Mucosa of descending colon (tissue), 3 donors: ENCODE measurements around the gene TPTE2. TPM values are rescaled to one million over a fixed set of nuclear protein-coding genes. Genes with fewer than 3 reads are reported as not detected.
A peak's percentile ranks its signal among the peaks of the same experiment; 100 is the strongest.

Experiments used
- ATAC-seq: fragments of 200-7000 bp; cut with Tn5 transposase; one replicate; pipeline ENCODE4 v1.9.1; 2020; ENCODE audit warnings: mild to moderate bottlenecking, moderate library complexity
- DNase-seq, 3 donors: peaks; one replicate each; pipeline ENCODE4 v3.0.0-alpha.2; 2020
- H3K36me3 ChIP-seq: fragments of 200-600 bp; one replicate; pipeline ENCODE4 v1.8.0; 2021; ENCODE audit warnings: low read depth, mild to moderate bottlenecking
- H3K4me1 ChIP-seq: fragments of 200-600 bp; one replicate; pipeline ENCODE4 v1.8.0; 2021; ENCODE audit warnings: low read depth, mild to moderate bottlenecking
- H3K4me3 ChIP-seq: fragments of 200-600 bp; one replicate; pipeline ENCODE4 v1.8.0; 2021; ENCODE audit warnings: mild to moderate bottlenecking
- H3K9me3 ChIP-seq: fragments of 200-600 bp; one replicate; pipeline ENCODE4 v1.8.0; 2021; ENCODE audit warnings: mild to moderate bottlenecking
- CTCF ChIP-seq: fragments of 200-600 bp; IDR thresholded peaks from one replicate; pipeline ENCODE4 v1.8.0; 2022; ENCODE audit warnings: antibody characterized with exemption, mild to moderate bottlenecking
- intact Hi-C, 2 donors: fragments of 100-400 bp; cut with DNase I in 1 of 2; cut with micrococcal nuclease in 1 of 2; formaldehyde crosslinking; loops; one replicate each; pipeline versions ENCODE4 v1.11.0 to v1.11.1; 2022; cut with DNase I, micrococcal nuclease
- total RNA-seq, 3 donors: library from RNA; stranded (reverse); fragmentation: NEBNext Ultra II Directional in 2 of 3; extraction: Animal tissue kit (Norgen Biotek cat#: 25700) in 2 of 3; gene quantifications; one replicate each; pipeline versions ENCODE4 v1.2.1 to v1.2.4, GENCODE V29; 2021 to 2023
- donor health status: DM: no; HTN: no; CAD: no; lungs with moderate emphysema.
- donor health status: DM: no; HTN: no; CAD: no.
- donor health status: DM: no; HTN: yes; CAD: no.

TPTE2 gene
- total RNA-seq, 3 donors from 2014 or later, result not detected

DNA sequence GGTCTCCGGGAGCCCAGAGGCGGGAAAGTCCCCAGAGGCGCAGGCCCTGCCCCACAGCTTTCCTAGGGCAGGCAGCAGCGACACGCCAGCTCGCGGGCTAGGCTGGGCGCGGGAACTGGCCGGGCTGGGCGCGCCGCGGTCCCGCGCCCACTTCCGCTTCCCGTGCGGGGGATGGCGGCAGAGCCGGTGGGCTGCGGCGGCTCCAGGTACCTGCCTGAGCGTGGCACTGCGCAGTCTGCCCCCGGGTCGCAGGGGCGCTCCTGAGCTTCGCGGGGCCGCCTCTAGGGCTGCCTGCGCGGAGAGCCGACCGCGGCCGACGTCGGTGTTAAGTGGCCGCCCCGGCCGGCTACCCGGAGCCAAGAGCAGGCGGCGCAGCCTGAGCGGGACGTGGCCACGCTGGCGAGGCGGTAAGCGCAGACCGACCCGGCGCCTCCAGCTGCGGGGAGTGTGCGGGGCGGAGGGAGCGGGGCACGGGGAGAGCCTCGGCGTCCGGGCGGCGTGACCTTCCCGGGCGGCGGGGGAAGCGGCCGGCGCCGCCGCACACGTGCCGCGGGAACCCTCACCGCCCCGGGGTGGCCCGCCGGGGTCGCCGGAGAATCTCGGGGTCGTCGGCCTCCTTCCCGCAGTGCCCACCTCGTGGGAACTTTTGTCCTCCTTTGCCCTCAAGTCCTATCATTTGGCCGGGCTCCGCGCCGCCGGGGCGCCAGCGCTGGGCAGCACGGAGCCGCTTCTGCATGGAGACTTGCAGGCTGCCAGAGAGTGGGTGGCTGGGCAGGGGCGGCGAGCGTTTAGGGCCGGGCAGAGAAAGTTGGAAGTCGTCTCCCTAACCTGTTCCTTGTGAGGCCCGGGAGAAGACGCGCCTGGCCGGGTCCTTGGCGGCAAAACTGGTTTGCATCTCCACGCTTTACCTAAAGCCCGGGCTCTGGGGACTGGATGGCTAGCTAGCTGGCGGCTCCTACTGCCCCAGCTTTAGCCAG lies 40.7 kb upstream of the TPTE2 start:
- Histone ChIP-seq H3K9me3 (peaks cover 5% of the 10 kb centered on the region), H3K4me1 (peaks cover 2% of the 10 kb centered on the region), H3K4me3 (peak overlapping the region; percentile 20), H3K36me3 (no peaks in the 10 kb centered on the region)
- ATAC-seq, result peak; percentile 86
- no peak for TF ChIP-seq CTCF
- intact Hi-C loops, result no loop called here
- peak; percentile 30 to 62 (median 54) for DNase-seq

- Histone ChIP-seq H3K9me3 (no peaks in the 10 kb centered on the region), H3K36me3 (no peaks in the 10 kb centered on the region), H3K4me3 (no peak overlapping the region), H3K4me1 (peaks cover 2% of the 10 kb centered on the region)
- ATAC-seq (no peak), DNase-seq (no peak)
- intact Hi-C loops, result no loop called here
- no peak for TF ChIP-seq CTCF
Measured at GRCh38 chr13:19597523-19597922, 36.2 kb upstream of the TPTE2 start.

- Histone ChIP-seq H3K4me1 (no peaks in the 10 kb centered on the region), H3K9me3 (no peaks in the 10 kb centered on the region), H3K36me3 (no peaks in the 10 kb centered on the region), H3K4me3 (no peak overlapping the region)
- ATAC-seq (no peak), DNase-seq (no peak)
- no peak for TF ChIP-seq CTCF
- intact Hi-C loops, result no loop called here
Measured at GRCh38 chr13:19596960-19597361, 35.6 kb upstream of the TPTE2 start.

DNA sequence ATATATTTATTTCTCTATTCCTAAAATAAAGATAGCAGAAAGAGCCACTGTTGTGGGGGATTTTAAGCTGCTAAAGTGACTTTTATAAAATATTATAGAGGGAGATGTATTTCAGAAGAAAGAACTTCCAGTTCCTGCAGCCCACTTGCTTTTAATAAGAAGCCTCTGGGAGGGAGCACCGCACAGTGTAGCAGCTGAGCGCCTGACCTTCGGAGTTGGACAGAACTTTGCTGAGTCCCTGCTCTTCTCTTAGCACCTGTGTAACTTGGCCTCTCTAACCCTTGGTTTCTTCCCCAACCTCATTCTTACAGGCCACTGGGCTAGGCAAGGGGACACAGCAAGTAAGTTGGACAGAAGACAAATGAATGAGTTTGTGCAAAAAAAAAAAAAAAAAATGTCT lies 34.8 kb upstream of the TPTE2 start:
- H3K9me3 ChIP-seq, result no peaks in the 10 kb centered on the region
- no peaks in the 10 kb centered on the region for H3K4me1 ChIP-seq
- no peaks in the 10 kb centered on the region for H3K36me3 ChIP-seq
- DNase-seq, result no peak
- H3K4me3 ChIP-seq, result no peak overlapping the region
- no peak for TF ChIP-seq CTCF
- intact Hi-C loops, result no loop called here
- no peak for ATAC-seq

GRCh38 chr13:19592657-19593180 lies 31.4 kb upstream of the TPTE2 start:
- DNase-seq (no peak), ATAC-seq (no peak)
- intact Hi-C loops, result no loop called here
- Histone ChIP-seq H3K9me3 (no peaks in the 10 kb centered on the region), H3K4me1 (no peaks in the 10 kb centered on the region), H3K36me3 (no peaks in the 10 kb centered on the region), H3K4me3 (no peak overlapping the region)
- TF ChIP-seq CTCF, result no peak
